ENCODE measurements around the gene FPR3. TPM values are rescaled to one million over a fixed set of nuclear protein-coding genes. Genes with fewer than 3 reads are reported as not detected.

Gene FPR3
- total RNA-seq, 1 donor, result 2.2 TPM

- H3K4me1 ChIP-seq (ENCODE audit: insufficient read depth, low read length), result peaks cover 66% of the 10 kb centered on the region
- no peaks in the 10 kb centered on the region for H3K9me3 ChIP-seq (ENCODE audit: low read depth, low read length)
- no peaks in the 10 kb centered on the region for H3K27me3 ChIP-seq (ENCODE audit: insufficient read depth, low read length)
- H3K4me3 ChIP-seq (ENCODE audit: low read length), result no peak overlapping the region
Observed at GRCh38 chr19:51808333-51808986, 13.5 kb downstream of the FPR3 start.

- Histone ChIP-seq H3K4me3 (ENCODE audit: low read length) (no peak overlapping the region), H3K9me3 (ENCODE audit: low read depth, low read length) (no peaks in the 10 kb centered on the region), H3K4me1 (ENCODE audit: insufficient read depth, low read length) (peaks cover 57% of the 10 kb centered on the region), H3K27me3 (ENCODE audit: insufficient read depth, low read length) (no peaks in the 10 kb centered on the region)
Observed at GRCh38 chr19:51809787-51810186, 14.8 kb downstream of the FPR3 start.

GRCh38 chr19:51810223-51810622 lies 15.3 kb downstream of the FPR3 start:
- Histone ChIP-seq H3K9me3 (ENCODE audit: low read depth, low read length) (no peaks in the 10 kb centered on the region), H3K4me3 (ENCODE audit: low read length) (no peak overlapping the region), H3K4me1 (ENCODE audit: insufficient read depth, low read length) (peaks cover 57% of the 10 kb centered on the region), H3K27me3 (ENCODE audit: insufficient read depth, low read length) (no peaks in the 10 kb centered on the region)

GRCh38 chr19:51811344-51811743 lies 16.4 kb downstream of the FPR3 start:
- H3K4me1 ChIP-seq (ENCODE audit: insufficient read depth, low read length), result peaks cover 58% of the 10 kb centered on the region

GRCh38 chr19:51815043-51815442 lies 20.1 kb downstream of the FPR3 start:
- Histone ChIP-seq H3K27me3 (ENCODE audit: insufficient read depth, low read length) (no peaks in the 10 kb centered on the region), H3K4me1 (ENCODE audit: insufficient read depth, low read length) (peaks cover 67% of the 10 kb centered on the region), H3K9me3 (ENCODE audit: low read depth, low read length) (no peaks in the 10 kb centered on the region), H3K4me3 (ENCODE audit: low read length) (no peak overlapping the region)

More at GRCh38 chr19:51811344-51811743, 16.4 kb downstream of the FPR3 start:
- H3K4me3 ChIP-seq (ENCODE audit: low read length), result no peak overlapping the region
- no peaks in the 10 kb centered on the region for H3K9me3 ChIP-seq (ENCODE audit: low read depth, low read length)
- H3K27me3 ChIP-seq (ENCODE audit: insufficient read depth, low read length), result no peaks in the 10 kb centered on the region

GRCh38 chr19:51816711-51817110 lies 21.8 kb downstream of the FPR3 start:
- no peak overlapping the region for H3K4me3 ChIP-seq (ENCODE audit: low read length)
- H3K4me1 ChIP-seq (ENCODE audit: insufficient read depth, low read length), result peaks cover 67% of the 10 kb centered on the region
- H3K9me3 ChIP-seq (ENCODE audit: low read depth, low read length), result no peaks in the 10 kb centered on the region
- H3K27me3 ChIP-seq (ENCODE audit: insufficient read depth, low read length), result no peaks in the 10 kb centered on the region

GRCh38 chr19:51820011-51820410 lies 25.1 kb downstream of the FPR3 start:
- Histone ChIP-seq H3K27me3 (ENCODE audit: insufficient read depth, low read length) (no peaks in the 10 kb centered on the region), H3K4me1 (ENCODE audit: insufficient read depth, low read length) (peaks cover 94% of the 10 kb centered on the region), H3K4me3 (ENCODE audit: low read length) (no peak overlapping the region), H3K9me3 (ENCODE audit: low read depth, low read length) (no peaks in the 10 kb centered on the region)

GRCh38 chr19:51820831-51821446 lies 26.0 kb downstream of the FPR3 start:
- peaks cover under 1% of the 10 kb centered on the region for H3K9me3 ChIP-seq (ENCODE audit: low read depth, low read length)
- H3K27me3 ChIP-seq (ENCODE audit: insufficient read depth, low read length), result no peaks in the 10 kb centered on the region
- H3K4me3 ChIP-seq (ENCODE audit: low read length), result no peak overlapping the region
- peaks cover 92% of the 10 kb centered on the region for H3K4me1 ChIP-seq (ENCODE audit: insufficient read depth, low read length)

- Histone ChIP-seq H3K27me3 (ENCODE audit: insufficient read depth, low read length) (no peaks in the 10 kb centered on the region), H3K4me1 (ENCODE audit: insufficient read depth, low read length) (peaks cover 87% of the 10 kb centered on the region), H3K4me3 (ENCODE audit: low read length) (no peak overlapping the region), H3K9me3 (ENCODE audit: low read depth, low read length) (peaks cover 5% of the 10 kb centered on the region)
Observed at GRCh38 chr19:51821456-51821855, 26.5 kb downstream of the FPR3 start.

- Histone ChIP-seq H3K4me1 (ENCODE audit: insufficient read depth, low read length) (peaks cover 82% of the 10 kb centered on the region), H3K4me3 (ENCODE audit: low read length) (no peak overlapping the region), H3K27me3 (ENCODE audit: insufficient read depth, low read length) (no peaks in the 10 kb centered on the region), H3K9me3 (ENCODE audit: low read depth, low read length) (peaks cover 10% of the 10 kb centered on the region)
Observed at GRCh38 chr19:51821921-51822320, 27.0 kb downstream of the FPR3 start.

GRCh38 chr19:51822325-51822724 lies 27.4 kb downstream of the FPR3 start:
- H3K27me3 ChIP-seq (ENCODE audit: insufficient read depth, low read length), result no peaks in the 10 kb centered on the region
- H3K9me3 ChIP-seq (ENCODE audit: low read depth, low read length), result peaks cover 14% of the 10 kb centered on the region
- H3K4me3 ChIP-seq (ENCODE audit: low read length), result no peak overlapping the region
- peaks cover 78% of the 10 kb centered on the region for H3K4me1 ChIP-seq (ENCODE audit: insufficient read depth, low read length)

GRCh38 chr19:51822946-51823345 lies 28.0 kb downstream of the FPR3 start:
- H3K4me3 ChIP-seq (ENCODE audit: low read length), result no peak overlapping the region
- peaks cover 72% of the 10 kb centered on the region for H3K4me1 ChIP-seq (ENCODE audit: insufficient read depth, low read length)
- H3K9me3 ChIP-seq (ENCODE audit: low read depth, low read length), result peaks cover 16% of the 10 kb centered on the region
- H3K27me3 ChIP-seq (ENCODE audit: insufficient read depth, low read length), result no peaks in the 10 kb centered on the region

GRCh38 chr19:51824281-51825005 lies 29.5 kb downstream of the FPR3 start:
- H3K9me3 ChIP-seq (ENCODE audit: low read depth, low read length), result peaks cover 16% of the 10 kb centered on the region
- peaks cover 66% of the 10 kb centered on the region for H3K4me1 ChIP-seq (ENCODE audit: insufficient read depth, low read length)
- no peaks in the 10 kb centered on the region for H3K27me3 ChIP-seq (ENCODE audit: insufficient read depth, low read length)
- H3K4me3 ChIP-seq (ENCODE audit: low read length), result no peak overlapping the region

- Histone ChIP-seq H3K9me3 (ENCODE audit: low read depth, low read length) (peaks cover 16% of the 10 kb centered on the region), H3K4me3 (ENCODE audit: low read length) (no peak overlapping the region), H3K27me3 (ENCODE audit: insufficient read depth, low read length) (no peaks in the 10 kb centered on the region), H3K4me1 (ENCODE audit: insufficient read depth, low read length) (peaks cover 16% of the 10 kb centered on the region)
Observed at GRCh38 chr19:51830274-51830673, 35.3 kb downstream of the FPR3 start.

- H3K4me3 ChIP-seq (ENCODE audit: low read length), result no peak overlapping the region
- no peaks in the 10 kb centered on the region for H3K27me3 ChIP-seq (ENCODE audit: insufficient read depth, low read length)
- H3K4me1 ChIP-seq (ENCODE audit: insufficient read depth, low read length), result no peaks in the 10 kb centered on the region
- H3K9me3 ChIP-seq (ENCODE audit: low read depth, low read length), result peaks cover 5% of the 10 kb centered on the region
Observed at GRCh38 chr19:51837145-51837544, 42.2 kb downstream of the FPR3 start.
